Skeletal muscle satellite cell (primary cell): Measurements from ENCODE around the gene HIBADH.

Experiments used
- H3K27me3 ChIP-seq: 2 replicates; pipeline ENCODE4 v1.7.0; 2013; ENCODE audit warnings: low read length; ENCODE audit not compliant: control insufficient read depth, insufficient read depth
- H3K36me3 ChIP-seq: 2 replicates; pipeline ENCODE4 v1.7.0; 2013; ENCODE audit warnings: mild to moderate bottlenecking, control low read depth, low read length; ENCODE audit not compliant: insufficient read depth
- H3K4me1 ChIP-seq: 2 replicates; pipeline ENCODE4 v1.7.0; 2013; ENCODE audit warnings: low read length; ENCODE audit not compliant: control insufficient read depth, insufficient read depth
- H3K4me2 ChIP-seq: 2 replicates; pipeline ENCODE4 v1.7.0; 2013; ENCODE audit warnings: mild to moderate bottlenecking, low read length
- H3K4me3 ChIP-seq: 2 replicates; pipeline ENCODE4 v1.7.0; 2013; ENCODE audit warnings: low read length
- H3K9ac ChIP-seq: 2 replicates; pipeline ENCODE4 v1.7.0; 2013; ENCODE audit warnings: mild to moderate bottlenecking, low read depth, low read length, moderate library complexity
- H3K9me3 ChIP-seq: replicated peaks from 2 replicates; pipeline ENCODE4 v1.7.0; 2013; ENCODE audit warnings: mild to moderate bottlenecking, control low read depth, low read length

The HIBADH gene

GRCh38 chr7:27527348-27527714 lies 135.4 kb downstream of the HIBADH start:
- Histone ChIP-seq H3K9me3 (no peaks in the 10 kb centered on the region), H3K27me3 (no peaks in the 10 kb centered on the region), H3K4me1 (peaks cover 5% of the 10 kb centered on the region), H3K4me2 (no peak overlapping the region), H3K36me3 (peaks cover 41% of the 10 kb centered on the region), H3K4me3 (no peak overlapping the region), H3K9ac (no peak overlapping the region)

GRCh38 chr7:27526611-27527347 lies 135.9 kb downstream of the HIBADH start:
- Histone ChIP-seq H3K27me3 (no peaks in the 10 kb centered on the region), H3K36me3 (peaks cover 41% of the 10 kb centered on the region), H3K9ac (no peak overlapping the region), H3K9me3 (no peaks in the 10 kb centered on the region), H3K4me1 (peaks cover 5% of the 10 kb centered on the region), H3K4me2 (no peak overlapping the region), H3K4me3 (no peak overlapping the region)

- no peaks in the 10 kb centered on the region for H3K9me3 ChIP-seq
- H3K9ac ChIP-seq = no peak overlapping the region
- H3K36me3 ChIP-seq = peaks cover 39% of the 10 kb centered on the region
- no peak overlapping the region for H3K4me2 ChIP-seq
- peaks cover 5% of the 10 kb centered on the region for H3K4me1 ChIP-seq
- no peaks in the 10 kb centered on the region for H3K27me3 ChIP-seq
- no peak overlapping the region for H3K4me3 ChIP-seq
Observed at GRCh38 chr7:27526131-27526530, 136.6 kb downstream of the HIBADH start.

- H3K4me1 ChIP-seq = peaks cover 5% of the 10 kb centered on the region
- H3K27me3 ChIP-seq = no peaks in the 10 kb centered on the region
- no peak overlapping the region for H3K9ac ChIP-seq
- no peak overlapping the region for H3K4me2 ChIP-seq
- peaks cover 25% of the 10 kb centered on the region for H3K36me3 ChIP-seq
- H3K4me3 ChIP-seq = no peak overlapping the region
- H3K9me3 ChIP-seq = no peaks in the 10 kb centered on the region
Observed at GRCh38 chr7:27523321-27523720, 139.4 kb downstream of the HIBADH start.

GRCh38 chr7:27522566-27522965 lies 140.1 kb downstream of the HIBADH start:
- Histone ChIP-seq H3K4me2 (no peak overlapping the region), H3K36me3 (peaks cover 25% of the 10 kb centered on the region), H3K9me3 (no peaks in the 10 kb centered on the region)

GRCh38 chr7:27520815-27521790 lies 141.6 kb downstream of the HIBADH start:
- H3K9ac ChIP-seq = no peak overlapping the region
- no peaks in the 10 kb centered on the region for H3K27me3 ChIP-seq
- peaks cover 18% of the 10 kb centered on the region for H3K36me3 ChIP-seq
- H3K4me2 ChIP-seq = no peak overlapping the region
- H3K4me1 ChIP-seq = no peaks in the 10 kb centered on the region
- H3K9me3 ChIP-seq = no peaks in the 10 kb centered on the region
- H3K4me3 ChIP-seq = no peak overlapping the region

More at GRCh38 chr7:27522566-27522965, 140.1 kb downstream of the HIBADH start:
- no peak overlapping the region for H3K9ac ChIP-seq
- peaks cover 5% of the 10 kb centered on the region for H3K4me1 ChIP-seq
- no peak overlapping the region for H3K4me3 ChIP-seq
- H3K27me3 ChIP-seq = no peaks in the 10 kb centered on the region

GRCh38 chr7:27519793-27520469 lies 142.8 kb downstream of the HIBADH start:
- Histone ChIP-seq H3K4me1 (no peaks in the 10 kb centered on the region), H3K9ac (no peak overlapping the region), H3K36me3 (peaks cover 11% of the 10 kb centered on the region), H3K9me3 (no peaks in the 10 kb centered on the region), H3K4me3 (no peak overlapping the region), H3K4me2 (no peak overlapping the region), H3K27me3 (no peaks in the 10 kb centered on the region)

GRCh38 chr7:27518561-27519350 lies 143.9 kb downstream of the HIBADH start:
- no peaks in the 10 kb centered on the region for H3K27me3 ChIP-seq
- H3K9me3 ChIP-seq = no peaks in the 10 kb centered on the region
- no peak overlapping the region for H3K4me3 ChIP-seq
- no peak overlapping the region for H3K4me2 ChIP-seq
- H3K9ac ChIP-seq = no peak overlapping the region
- no peaks in the 10 kb centered on the region for H3K4me1 ChIP-seq
- H3K36me3 ChIP-seq = peaks cover 2% of the 10 kb centered on the region

- H3K36me3 ChIP-seq = no peaks in the 10 kb centered on the region
- H3K4me1 ChIP-seq = no peaks in the 10 kb centered on the region
- no peaks in the 10 kb centered on the region for H3K27me3 ChIP-seq
- H3K9ac ChIP-seq = no peak overlapping the region
- H3K9me3 ChIP-seq = no peaks in the 10 kb centered on the region
- no peak overlapping the region for H3K4me2 ChIP-seq
- no peak overlapping the region for H3K4me3 ChIP-seq
Observed at GRCh38 chr7:27516421-27516820, 146.3 kb downstream of the HIBADH start.

GRCh38 chr7:27515933-27516332 lies 146.8 kb downstream of the HIBADH start:
- Histone ChIP-seq H3K4me2 (no peak overlapping the region), H3K9ac (no peak overlapping the region), H3K4me1 (no peaks in the 10 kb centered on the region), H3K9me3 (no peaks in the 10 kb centered on the region), H3K4me3 (no peak overlapping the region), H3K36me3 (no peaks in the 10 kb centered on the region), H3K27me3 (no peaks in the 10 kb centered on the region)

GRCh38 chr7:27514861-27515260 lies 147.8 kb downstream of the HIBADH start:
- Histone ChIP-seq H3K4me2 (no peak overlapping the region), H3K4me1 (no peaks in the 10 kb centered on the region), H3K36me3 (no peaks in the 10 kb centered on the region), H3K9me3 (no peaks in the 10 kb centered on the region), H3K9ac (no peak overlapping the region), H3K4me3 (no peak overlapping the region), H3K27me3 (no peaks in the 10 kb centered on the region)
